ENCODE measurements around the gene RAB17.
"Not testable (repeated sequence)": the region's sequence is repeated elsewhere in the genome, so short reads cannot be mapped to it uniquely, and the experiment has no call there.

The RAB17 gene

DNA sequence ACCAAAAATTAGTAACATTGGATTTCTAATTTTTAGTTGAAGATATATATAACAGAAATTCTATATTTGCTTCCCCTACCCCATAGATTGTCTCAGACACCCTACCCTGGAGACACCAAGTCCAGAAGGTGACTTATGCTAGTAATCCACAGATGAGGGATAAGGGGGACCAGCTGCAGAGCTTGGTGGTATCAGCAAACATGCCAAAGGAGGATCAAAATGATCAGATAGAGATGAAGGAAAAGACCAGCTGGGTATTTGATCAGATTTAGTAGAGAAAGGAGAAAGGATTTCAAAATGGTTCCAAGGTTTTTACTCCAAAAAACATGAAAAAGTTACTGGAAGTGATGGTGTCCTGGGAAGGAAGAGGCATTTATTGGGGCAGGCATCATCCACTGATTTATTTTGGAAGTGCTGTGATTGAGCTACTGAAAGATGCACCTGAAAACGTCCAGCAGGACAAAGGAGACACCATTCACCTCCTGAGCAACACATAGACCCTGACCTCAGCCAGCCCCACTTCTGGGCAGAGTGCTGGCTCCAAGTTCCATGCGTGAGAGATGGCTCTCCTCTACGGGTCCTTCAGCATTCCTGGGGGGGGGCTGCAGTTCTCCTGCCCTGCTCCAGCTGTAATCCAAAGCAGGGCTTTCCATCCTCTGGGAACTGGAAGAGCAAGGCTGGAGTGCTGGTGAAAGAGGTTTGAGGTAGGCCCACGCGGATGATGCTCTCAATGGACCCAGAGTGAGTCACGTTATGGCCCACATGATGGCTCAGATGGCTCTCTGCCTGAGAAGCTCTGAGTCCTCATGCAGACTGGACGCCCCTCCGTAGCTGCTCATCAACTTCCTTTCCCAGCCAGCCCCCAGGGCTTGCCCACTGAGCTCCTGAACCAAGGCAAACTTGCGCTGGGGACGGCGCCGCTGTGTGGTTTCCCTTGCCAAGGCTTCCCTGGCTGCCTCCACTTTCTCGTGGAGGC is 33.2 kb upstream of the RAB17 start:
- DNase-seq: no peak

DNA sequence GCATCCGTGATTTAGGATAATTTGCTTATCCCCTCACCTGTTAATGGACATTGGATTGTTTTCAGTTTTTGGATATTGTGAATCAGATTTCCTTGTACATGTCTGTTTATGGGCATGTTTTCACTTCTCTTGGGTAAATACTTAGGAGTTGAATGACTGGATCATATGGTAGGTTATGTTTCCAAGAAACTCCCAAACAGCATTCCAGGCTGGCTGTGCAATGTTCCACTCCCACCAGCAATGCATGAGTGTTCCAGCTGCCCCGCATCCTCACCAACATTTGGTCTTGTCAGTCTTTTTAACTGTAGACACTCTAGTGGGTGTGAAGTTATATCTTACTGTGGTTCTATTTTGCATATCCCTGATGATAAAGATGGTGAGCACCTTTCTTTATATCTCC is 27.9 kb upstream of the RAB17 start:
- DNase-seq: no peak

DNA sequence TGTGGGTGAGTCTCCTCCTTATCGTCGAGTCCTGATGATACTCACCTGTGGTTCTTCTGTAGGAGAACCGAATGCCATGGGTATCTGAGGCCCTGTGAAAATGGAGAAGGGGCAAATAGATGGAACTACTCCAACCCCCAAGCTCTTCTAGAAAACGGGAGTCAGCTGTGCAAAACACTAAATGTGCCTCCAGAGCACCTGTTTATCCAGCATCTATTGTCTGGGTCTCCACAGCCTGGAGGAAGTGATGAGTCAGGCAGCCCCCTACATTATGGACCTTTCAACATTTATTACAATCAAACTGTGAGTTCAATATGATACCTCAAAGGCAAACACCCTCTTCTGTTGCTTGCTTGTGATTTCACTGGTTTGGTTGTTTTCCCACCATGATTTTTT is 27.1 kb upstream of the RAB17 start:
- no peak for DNase-seq

DNA sequence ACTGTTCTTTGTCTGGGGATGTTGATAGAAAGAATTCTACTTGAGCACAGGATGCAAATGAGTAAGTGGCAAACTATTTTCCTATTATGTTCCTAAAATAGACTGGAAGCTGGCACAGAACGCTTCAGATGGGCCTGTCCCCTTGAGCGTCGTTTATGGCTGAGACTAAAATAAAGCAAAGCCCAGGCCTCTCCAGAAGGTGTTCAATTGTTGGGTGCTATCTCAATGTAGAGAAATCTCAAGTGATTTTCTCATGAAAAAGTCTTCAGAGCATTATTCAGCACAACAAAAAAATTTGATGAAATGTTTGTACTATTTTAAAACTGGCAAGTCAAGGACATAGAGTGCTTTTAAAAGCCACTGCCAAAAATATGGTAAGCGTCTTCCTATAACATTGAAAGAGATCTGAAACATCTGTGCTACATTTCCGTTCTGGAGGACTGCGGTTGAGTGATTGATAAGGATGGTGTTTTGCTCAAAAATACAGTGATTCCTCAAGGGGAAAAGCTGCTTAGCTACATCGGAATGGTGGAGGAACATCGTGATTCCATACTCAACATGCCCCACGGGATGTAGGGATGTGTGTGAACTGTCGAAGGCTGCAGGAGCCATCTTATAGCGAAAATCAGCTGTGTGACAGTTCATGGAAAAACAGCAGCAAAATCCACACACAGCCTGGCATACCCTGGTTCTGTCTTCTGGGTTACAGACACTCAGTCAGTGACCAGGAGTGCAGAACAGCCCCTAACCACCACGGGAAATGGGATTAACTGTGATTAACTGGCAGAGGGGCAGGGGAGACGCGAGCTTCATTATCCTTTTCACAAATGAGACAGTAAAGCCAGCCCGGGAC is 26.4 kb upstream of the RAB17 start:
- no peak for DNase-seq

DNA sequence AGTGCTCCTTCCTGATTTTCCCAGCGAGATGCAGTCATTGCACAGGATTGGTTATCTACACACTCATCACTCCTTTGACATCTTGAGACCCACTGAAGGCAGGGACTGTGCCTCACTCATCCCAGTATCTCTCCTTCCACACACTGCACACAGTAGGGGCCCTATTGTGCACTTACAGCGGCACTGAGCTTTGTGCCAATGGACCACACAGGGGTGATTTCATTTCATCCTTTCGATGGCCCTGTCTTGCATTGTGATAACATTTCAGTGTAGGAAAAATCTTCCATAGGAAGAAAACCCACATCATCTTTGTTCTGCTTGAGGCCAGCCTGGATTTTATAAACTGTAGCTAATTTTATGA is 25.8 kb upstream of the RAB17 start:
- DNase-seq: no peak

DNA sequence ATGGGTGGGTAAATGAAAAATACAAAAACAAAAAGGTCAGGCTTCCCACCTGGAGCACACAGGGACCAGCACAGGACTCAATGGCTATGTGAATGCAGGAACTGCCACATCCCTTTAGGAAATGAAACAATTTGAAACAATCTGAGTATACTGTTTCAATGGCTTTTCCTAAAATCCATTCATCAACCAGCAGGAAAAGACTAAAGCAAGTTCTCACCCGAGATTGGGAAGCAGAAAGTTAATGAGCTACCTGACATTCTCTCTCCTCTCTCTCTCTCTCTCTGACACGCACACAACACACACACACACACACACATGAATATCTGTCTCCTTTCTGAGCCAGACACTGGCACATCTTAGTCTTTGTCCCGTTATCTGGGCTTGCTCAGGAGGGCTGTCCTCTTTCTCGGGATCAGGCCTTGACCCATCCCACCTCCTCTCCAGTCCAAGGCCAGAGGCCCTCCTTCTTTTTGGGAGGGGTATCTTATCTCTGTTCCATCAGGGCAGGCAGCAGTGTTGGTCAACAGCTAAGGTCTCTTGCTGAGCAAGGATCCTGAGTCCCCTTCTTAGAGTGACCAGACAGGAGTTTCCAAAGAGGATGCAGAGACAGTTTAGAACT is 25.2 kb upstream of the RAB17 start:
- no peak for DNase-seq

DNA sequence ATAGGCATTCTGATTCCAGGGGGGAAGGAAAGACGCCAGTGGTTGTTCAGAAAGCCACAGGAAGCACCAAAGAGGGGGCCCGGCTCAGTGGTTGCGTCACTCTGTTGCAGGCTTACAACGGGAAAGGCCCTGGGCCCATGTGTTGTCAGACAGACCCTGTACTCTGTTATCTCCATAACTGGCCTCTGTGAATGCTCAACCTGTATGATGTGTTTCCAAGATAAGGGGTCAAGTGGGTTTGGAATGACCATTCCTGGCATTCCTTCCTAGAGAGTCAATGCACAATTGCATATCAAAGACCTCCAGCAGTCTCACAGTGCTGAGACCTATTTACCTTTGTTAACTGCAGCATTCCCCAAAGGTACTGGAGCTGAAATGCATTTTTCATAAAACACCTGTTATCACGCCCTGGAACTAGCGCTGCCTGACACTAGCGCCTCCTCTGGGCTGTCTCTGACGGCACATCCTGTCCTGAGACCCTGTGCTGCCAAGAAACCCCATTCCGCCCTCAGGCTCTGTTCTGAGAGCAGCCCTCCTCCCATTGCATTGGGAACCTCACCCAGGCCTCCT is 23.7 kb upstream of the RAB17 start:
- DNase-seq: no peak

DNA sequence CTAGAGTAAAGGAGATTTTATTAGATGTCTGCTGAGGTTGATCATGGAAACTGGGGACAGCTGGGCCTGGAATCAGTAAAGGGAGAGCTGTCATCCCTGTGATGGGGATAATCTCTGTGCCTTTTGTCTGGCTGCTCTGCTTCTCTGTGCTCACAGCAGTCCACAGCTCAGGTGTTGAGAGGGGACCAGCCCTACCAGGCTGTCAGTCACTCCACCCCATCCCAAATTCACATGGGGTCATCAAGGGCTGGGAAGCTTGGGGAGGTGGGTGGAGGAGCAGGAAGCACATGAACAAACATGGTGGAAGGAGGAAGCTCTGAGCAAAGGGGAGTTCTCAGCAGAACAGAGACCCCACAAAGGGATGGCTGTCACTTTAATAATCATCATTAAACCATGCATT is 23.1 kb upstream of the RAB17 start:
- DNase-seq: no peak

DNA sequence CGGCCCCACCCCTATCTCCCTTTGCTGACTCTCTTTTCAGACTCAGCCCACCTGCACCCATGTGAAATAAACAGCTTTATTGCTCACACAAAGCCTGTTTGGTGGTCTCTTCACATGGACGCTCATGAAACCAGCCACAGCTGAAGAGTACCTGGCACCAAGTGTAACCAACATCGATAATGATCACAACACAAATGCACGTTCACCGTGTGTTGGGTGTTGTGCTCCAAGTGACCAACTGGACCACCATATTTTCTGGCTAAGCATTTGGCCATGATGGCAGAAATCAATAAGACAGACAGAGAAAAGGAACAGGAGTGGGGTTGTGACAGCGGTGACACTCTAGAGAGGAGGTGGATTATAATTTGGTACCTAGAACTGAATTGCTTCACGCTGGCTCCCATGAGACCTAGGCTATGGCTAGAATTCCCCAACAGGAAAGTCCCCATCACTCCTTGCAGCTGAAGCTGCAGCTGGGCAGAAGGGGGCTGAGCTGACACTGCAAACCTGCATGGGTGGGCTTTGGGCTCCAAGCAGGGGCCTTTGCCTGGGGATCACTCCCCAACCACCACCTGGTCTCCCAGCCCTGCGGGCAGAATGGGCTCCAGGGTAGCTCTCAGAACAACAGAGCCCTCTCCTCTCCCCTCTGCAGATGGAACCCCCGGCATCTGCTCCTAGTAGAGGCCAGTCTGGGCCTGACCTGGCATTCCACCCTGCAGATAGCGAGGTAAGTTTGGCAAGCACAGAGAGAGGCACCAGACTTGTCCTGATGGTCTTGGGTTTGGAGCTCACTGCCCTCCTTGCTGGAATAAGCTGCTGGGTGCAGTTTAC is 22.2 kb upstream of the RAB17 start:
- no peak for DNase-seq

DNA sequence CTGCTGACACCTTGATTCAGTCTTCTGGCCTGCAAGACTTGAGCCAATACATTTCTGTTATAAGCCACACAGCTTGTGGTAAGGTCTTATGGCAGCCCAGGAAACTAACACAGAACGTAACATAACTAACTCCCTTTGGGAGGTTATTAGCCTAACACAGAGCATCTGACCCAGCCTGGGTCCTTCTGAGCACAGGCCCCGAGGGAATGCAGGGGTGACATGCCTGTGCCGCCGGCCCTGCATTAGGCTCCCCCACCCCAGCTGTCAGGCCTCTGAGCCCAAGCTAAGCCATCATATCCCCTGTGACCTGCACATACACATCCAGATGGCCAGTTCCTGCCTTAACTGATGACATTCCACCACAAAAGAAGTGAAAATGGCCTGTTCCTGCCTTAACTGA is 16.0 kb upstream of the RAB17 start:
- DNase-seq: not testable (repeated sequence)

DNA sequence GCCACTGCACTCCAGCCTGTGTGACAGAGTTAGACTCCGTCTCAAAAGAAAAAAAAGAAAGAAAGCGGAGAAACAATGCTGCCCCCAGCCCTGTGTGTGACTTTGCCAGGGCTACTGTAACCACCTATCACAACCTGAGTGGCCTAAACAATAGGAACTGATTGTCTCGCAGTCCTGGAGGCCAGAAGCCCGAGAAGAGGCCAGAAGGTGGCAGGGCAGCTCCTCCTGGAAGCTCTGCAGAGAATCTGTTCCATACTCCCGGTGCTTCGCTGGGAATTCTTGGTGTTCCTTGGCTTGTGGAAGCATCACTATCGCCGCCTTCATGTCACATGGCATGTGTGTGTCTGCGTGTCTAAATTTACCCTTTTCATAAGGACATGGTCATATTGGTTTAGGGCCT is 14.4 kb upstream of the RAB17 start:
- no peak for DNase-seq

DNA sequence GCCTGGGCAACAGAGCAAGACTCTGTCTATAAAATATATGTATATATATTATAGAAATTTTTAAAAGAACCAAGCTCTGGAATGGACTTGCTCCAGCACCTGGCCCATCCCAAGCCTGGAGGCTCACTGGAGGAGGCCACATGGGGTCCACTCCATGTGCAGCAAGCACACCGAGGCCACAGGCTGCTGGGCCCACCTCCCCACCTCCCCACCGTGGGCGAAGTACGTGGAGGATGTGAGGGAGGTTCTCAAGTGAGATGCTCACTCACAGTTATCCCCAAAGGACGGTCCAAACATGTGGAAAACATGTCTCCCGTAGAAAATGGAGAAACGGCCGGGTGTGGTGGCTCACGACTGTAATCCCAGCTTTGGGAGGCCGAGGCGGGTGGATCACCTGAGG is 13.9 kb upstream of the RAB17 start:
- DNase-seq: no peak

DNA sequence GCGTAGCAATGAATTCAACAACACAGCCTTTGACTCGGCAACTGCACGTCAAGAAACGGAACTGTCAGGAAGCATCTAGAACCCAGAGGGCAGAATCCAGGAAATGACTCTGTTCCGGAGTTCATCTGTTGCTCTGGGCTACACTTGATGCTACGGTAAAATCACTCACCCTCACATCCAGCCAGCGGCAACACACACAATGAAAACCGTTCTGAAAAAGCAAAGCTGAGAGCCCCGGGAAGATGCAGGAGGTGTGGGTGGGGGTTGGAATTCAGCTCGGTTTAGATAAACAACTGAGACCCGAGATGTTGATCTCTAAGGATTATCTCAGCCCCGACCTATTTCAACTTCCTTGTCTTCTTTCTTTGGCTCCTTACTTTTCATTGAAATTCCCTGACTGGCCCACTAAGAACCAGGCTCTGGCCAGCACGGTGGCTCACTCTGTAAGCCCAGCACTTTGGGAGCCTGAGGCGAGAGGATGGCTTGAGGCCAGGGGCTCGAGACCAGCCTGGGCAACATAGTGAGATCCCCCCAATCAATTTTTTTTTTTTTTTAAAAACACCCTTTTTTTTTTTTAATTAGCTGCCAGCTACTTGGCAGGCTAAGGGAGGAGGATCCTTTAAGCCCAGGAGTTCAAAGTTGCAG is 13.3 kb upstream of the RAB17 start:
- peak; percentile 19 to 49 for DNase-seq

DNA sequence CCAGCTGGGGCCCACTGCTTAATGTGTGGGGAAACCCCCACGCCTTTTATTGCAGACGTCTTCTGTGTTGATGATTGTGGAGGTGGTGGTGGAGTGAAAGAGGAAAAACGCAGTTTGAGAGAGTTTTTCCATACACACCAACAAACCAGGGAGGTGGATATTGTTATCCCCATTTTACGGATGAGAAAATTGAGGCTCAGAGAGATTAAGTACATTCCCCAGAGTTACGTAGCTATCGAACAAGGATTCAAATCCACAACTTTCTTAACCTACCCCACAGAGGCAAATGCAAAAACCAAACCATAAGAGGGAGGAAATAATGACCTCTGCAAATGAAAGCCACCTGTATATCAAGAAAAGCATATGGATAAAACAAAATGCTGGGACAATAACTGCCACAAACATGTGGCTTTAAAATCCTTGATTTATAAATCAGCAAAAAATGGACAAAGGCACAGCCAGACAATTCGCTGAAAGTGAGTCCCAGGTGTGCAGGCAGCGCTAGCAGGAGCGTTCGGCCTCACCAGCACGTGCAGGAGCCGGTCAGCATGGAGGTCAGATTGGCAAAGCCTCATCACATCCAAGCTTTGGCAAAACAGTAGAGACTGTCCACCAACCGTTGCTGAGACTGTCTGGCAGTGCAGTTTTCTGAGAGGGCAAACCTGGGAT is 12.6 kb upstream of the RAB17 start:
- DNase-seq: no peak

DNA sequence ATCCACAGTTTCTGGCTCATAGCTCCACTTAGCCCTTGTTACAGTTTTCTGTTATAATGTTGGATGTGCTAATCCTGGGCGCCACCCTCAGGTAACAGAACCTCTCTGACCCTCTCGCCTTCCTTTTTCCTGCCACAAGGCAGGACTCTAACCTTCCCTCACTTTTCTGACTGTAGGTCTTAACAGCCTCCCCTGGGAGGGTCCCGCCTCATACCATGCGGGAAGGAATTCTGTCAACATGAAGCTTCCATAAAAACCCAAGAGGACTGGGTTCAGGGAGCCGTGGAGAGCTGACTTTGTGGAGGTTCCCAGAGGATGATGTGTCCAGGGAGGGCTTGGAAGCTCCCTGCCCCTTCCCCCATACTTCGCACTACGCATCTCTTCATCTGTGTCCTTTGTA is 11.9 kb upstream of the RAB17 start:
- DNase-seq: no peak

DNA sequence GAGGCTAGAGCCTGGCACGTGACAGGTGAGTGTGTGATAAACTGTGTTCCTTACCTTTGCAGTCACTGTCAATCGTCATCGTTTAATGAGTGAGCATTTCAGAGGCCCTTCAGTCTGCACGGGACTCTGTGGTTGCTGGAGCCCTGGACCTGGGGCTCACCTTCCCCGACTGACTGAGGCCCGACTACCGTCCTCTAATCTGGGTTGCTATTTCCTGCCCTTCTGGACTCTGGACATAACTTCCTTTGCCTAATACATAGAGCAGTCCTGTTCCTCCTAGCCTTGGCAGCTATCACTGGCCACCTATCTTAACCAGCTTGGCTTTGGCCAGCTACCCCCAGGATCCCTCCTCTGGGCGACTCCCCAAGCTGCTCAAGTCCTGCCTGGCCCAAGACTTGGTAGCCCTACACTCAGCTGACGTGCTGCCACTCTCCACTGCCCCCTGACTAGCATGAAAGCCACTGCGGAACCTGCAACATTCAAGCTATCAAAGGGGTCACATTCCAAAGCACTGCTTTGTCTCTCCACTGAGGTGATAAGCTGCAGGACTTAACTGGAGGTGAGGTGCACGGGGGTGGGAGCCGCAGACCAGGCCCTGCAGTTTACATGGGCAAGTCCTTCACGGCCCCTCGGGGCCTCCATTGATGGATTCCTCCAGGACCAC is 11.1 kb upstream of the RAB17 start:
- no peak for DNase-seq

DNA sequence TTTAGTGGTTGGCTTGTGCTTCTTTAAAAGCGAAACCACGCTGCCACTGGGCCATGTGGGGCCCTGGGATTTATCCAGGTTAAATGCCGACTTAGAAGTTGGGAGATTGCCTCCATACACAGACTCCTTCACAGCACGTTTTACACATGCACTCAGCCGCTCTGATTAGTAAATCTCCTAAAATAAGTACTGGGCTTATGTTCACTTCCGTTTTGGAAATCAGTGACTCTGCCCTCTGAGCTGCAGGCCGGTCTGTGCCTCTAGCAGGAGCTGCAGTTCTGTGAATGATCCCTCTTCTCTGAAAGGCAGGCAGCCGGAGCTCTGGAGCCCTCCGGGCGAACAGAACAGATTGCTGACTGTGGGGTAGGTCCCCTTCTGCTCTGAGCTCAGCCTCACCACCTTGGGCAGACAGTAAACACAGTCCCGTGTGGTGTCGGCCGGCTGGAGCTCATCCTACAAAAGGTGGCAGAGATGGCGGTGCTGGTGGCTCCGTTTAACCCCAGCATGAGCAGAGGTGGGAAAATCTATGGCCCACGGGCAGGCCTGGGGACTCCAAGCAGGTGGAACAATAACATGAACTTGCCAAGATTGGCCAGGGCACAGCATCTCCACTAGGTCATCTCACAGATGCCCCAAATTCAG is 9.8 kb upstream of the RAB17 start:
- DNase-seq: no peak

DNA sequence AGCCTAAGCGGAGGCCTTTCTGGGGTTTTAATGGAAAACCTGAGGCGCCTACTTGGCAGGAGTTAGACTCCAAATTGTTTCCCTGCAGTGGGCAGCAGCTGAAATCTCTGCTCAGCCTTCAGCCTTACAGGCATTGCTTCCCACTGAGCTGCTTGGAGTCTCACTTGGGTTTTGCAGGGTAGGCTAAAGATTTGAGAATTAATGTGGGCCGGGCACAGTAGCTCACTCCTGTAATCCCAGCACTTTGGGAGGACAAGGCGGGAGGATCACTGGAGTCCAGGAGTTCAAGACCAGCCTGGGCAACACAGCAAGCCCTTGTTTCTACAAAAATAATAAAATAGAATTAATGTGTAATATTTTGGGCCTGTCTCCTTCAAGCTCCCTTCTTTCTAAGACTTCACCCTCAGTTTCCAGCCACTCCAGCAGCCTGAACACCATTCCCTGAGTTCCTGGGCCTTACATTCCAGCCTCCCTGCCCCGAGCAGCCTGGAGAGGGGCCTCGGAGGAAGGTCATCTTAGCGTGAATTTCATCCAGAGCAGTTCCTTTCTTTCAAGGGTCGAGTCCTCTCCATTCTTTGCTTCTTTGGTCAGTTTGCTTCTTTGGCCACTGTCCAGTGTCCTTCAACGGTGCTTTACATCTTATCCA is 9.1 kb upstream of the RAB17 start:
- DNase-seq: no peak

DNA sequence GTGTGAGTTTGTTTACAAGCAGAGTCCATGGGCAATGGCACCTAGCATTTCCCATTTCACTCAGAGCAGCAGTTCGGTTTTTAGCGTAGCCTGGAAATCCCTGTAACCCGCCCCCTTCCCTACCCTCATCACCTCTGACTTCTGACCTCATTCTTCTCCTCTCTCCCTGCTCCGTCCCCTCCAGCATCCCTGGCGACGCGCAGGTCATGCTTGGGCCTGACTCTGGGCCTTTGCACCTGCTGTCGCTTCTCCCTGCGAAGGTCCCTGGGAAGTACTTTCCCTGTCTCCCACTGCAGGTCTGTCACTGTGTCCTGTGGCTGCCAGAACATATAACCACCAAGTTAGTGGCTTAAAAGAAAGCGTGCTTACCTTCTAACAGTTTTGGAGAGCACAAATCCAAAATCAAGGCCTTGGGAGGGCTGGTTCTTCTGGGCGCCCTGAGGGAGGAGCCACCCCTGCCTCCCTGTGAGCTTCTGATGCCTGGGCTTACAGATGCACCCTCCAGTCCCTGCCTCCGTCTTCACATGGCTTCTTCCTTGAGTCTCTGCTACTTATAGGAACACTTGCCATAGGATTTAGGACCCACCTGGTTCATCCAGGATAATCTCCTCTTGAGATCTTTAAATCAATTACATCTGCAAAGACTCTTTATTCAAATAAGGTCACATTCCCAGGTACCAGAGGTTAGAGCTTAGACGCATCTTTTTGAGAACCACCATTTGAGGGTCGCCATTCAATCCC is 8.1 kb upstream of the RAB17 start:
- no peak for DNase-seq

Measured in stimulated activated CD4-positive, alpha-beta T cell treated with anti-CD3 and anti-CD28 coated beads, Interleukin-2, amount 100 ng/mL, for 24 hours (primary cell).